ENCODE measurements around the gene EPN2.

EPN2 gene

GRCh38 chr17:19322861-19323260 lies 85.7 kb downstream of the EPN2 start:
- TF ChIP-seq CTCF (IDR thresholded peaks at IDR 0.05; ENCODE audit: control extremely low read depth, extremely low read depth, low read depth, missing control alignments), result no peak
- no peak for DNase-seq (ENCODE audit: extremely low spot score)
- CTCF ChIA-PET, result interaction anchor here (0.9 to 3.4 kb wide), 5 partner anchors 9 to 40 kb away, joined by 3 to 11 read pairs (median 3); partner anchors contain the start of gene B9D1
- POLR2A ChIA-PET, result no interaction called here

- CTCF ChIA-PET, result no interaction called here
- no peak for TF ChIP-seq CTCF (IDR thresholded peaks at IDR 0.05; ENCODE audit: control extremely low read depth, extremely low read depth, low read depth, missing control alignments)
- POLR2A ChIA-PET, result no interaction called here
- DNase-seq (ENCODE audit: extremely low spot score), result no peak
Measured at GRCh38 chr17:19325542-19325941, 88.4 kb downstream of the EPN2 start.

GRCh38 chr17:19327031-19327783 lies 90.0 kb downstream of the EPN2 start:
- ChIA-PET POLR2A (no interaction called here), CTCF (no interaction called here)
- no peak for TF ChIP-seq CTCF (IDR thresholded peaks at IDR 0.05; ENCODE audit: control extremely low read depth, extremely low read depth, low read depth, missing control alignments)
- no peak for DNase-seq (ENCODE audit: extremely low spot score)

- DNase-seq (ENCODE audit: extremely low spot score), result no peak
- POLR2A ChIA-PET, result interaction anchor here (0.5 kb wide), 1 partner anchor 27 kb away, joined by 5 read pairs; no protein-coding TSS in a partner anchor
- CTCF ChIA-PET, result interaction anchor here (0.9 to 3.0 kb wide), 2 partner anchors 10 to 34 kb away, joined by 4 to 13 read pairs; partner anchors contain the start of gene B9D1
- TF ChIP-seq CTCF (IDR thresholded peaks at IDR 0.05; ENCODE audit: control extremely low read depth, extremely low read depth, low read depth, missing control alignments), result no peak
Measured at GRCh38 chr17:19328441-19329061, 91.4 kb downstream of the EPN2 start.

- ChIA-PET POLR2A (no interaction called here), CTCF (interaction anchor here (2.5 to 3.0 kb wide), 2 partner anchors 9 to 34 kb away, joined by 7 to 13 read pairs; partner anchors contain the start of gene B9D1)
- TF ChIP-seq CTCF (IDR thresholded peaks at IDR 0.05; ENCODE audit: control extremely low read depth, extremely low read depth, low read depth, missing control alignments), result no peak
- DNase-seq (ENCODE audit: extremely low spot score), result no peak
Measured at GRCh38 chr17:19329136-19329535, 92.0 kb downstream of the EPN2 start.

- no peak for DNase-seq (ENCODE audit: extremely low spot score)
- CTCF ChIA-PET, result interaction anchor here (1.3 to 3.0 kb wide), 3 partner anchors 8 to 33 kb away, joined by 3 to 13 read pairs (median 7); partner anchors contain the start of gene B9D1
- POLR2A ChIA-PET, result no interaction called here
- no peak for TF ChIP-seq CTCF (IDR thresholded peaks at IDR 0.05; ENCODE audit: control extremely low read depth, extremely low read depth, low read depth, missing control alignments)
Measured at GRCh38 chr17:19329839-19330238, 92.7 kb downstream of the EPN2 start.

Measured in GM10248 (cell line).